Heart left ventricle (tissue), 13 donors: Measurements from ENCODE around the gene IKZF4.

ENCODE experiments used
- POLR2A ChIP-seq, 2 donors: fragments of 450-650 bp; IDR thresholded peaks; one replicate each; pipeline ENCODE4 v1.6.1; 2017; ENCODE audit warnings: antibody characterized with exemption in 2 of 2, mild to moderate bottlenecking in 2 of 2, moderate library complexity in 2 of 2
- TF ChIP-seq, protein P1 (sequence below), 12 donors: fragments of 200-600 bp; sonication (generic) in 4 of 12; IDR thresholded peaks; one replicate each; pipeline versions ENCODE4 v1.5.0 to v1.8.0; 2018 to 2022; ENCODE audit warnings: antibody characterized with exemption in 12 of 12, mild to moderate bottlenecking in 5 of 12
- donor health status: ischemic (EF 13 %, LVEDD 7.1; RV severe dilation, severe dysfunction).
- donor health status: DM: no; HTN: yes; CAD: no.
- donor health status: DM: no; HTN: no; CAD: no.
- donor health status: ischemic (EF 25% LVEDD 6.9; RV normal size, moderate dysfunction).
- donor health status: ischemic (EF 25% LVEDD 5.7; RV mildly dilated, moderate dysfunction).
- donor health status: ischemic (EF 35%, LVEDD 5.7; RV mildly dilated, moderate dysfunction).
- donor health status: nonischemic (EF 11% LVEDD 7.7; RV severe dilation, severe dysfunction).
- donor health status: DM: yes; HTN: yes; CAD: no.
- donor health status: PGD.
- donor health status: ischemic (EF 29% LVEDD 5.4; RV normal size, mild dysfunction).
- donor health status: nonischemic (EF 23%, LVEDD 6.1; RV moderate dilation, normal function).

DNA sequence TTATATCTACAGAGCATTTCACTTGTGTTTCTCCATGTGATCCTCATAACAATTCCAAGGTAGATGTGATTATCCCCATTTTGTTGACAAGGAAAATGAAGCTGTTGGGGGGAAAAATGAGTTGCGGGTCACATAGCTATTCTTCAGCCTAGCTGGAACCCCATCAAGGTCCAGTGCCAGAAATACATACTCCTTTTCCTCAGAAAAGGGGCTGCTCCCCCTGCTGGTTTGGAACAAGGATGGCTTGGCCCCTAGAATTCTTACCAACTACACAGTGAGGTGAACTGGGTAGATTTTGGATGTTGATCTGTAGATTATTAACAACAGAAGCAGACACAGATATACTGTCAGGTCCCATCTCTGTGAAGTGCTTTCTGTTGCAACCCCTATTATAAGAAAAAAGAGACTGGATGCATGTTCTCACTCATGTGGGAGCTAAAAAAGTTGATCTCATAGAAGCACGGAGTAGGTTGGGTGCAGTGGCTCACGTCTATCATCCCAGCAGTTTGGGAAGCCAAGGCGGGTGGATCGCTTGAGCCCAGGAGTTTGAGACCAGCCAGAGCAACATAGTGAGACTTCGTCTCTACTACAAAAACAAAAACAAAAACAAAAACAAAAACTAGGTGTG, 8.9 kb downstream of the IKZF4 start:
- TF ChIP-seq, protein P1, sequence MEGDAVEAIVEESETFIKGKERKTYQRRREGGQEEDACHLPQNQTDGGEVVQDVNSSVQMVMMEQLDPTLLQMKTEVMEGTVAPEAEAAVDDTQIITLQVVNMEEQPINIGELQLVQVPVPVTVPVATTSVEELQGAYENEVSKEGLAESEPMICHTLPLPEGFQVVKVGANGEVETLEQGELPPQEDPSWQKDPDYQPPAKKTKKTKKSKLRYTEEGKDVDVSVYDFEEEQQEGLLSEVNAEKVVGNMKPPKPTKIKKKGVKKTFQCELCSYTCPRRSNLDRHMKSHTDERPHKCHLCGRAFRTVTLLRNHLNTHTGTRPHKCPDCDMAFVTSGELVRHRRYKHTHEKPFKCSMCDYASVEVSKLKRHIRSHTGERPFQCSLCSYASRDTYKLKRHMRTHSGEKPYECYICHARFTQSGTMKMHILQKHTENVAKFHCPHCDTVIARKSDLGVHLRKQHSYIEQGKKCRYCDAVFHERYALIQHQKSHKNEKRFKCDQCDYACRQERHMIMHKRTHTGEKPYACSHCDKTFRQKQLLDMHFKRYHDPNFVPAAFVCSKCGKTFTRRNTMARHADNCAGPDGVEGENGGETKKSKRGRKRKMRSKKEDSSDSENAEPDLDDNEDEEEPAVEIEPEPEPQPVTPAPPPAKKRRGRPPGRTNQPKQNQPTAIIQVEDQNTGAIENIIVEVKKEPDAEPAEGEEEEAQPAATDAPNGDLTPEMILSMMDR (IDR thresholded peaks at IDR 0.05), result peak; percentile 34 to 66 (median 53)
- no peak for TF ChIP-seq POLR2A (IDR thresholded peaks at IDR 0.05)
